ENCODE data around the gene RAB36.
"Not testable (repeated sequence)": the region's sequence is repeated elsewhere in the genome, so short reads cannot be mapped to it uniquely, and the experiment has no call there.

RAB36 gene

GRCh38 chr22:23120415-23120899 lies 24.8 kb upstream of the RAB36 start:
- DNase-seq (ENCODE audit: low read depth in 1 of 2, low spot score in 1 of 2), result no peak

- DNase-seq (ENCODE audit: low read depth in 1 of 2, low spot score in 1 of 2), result no peak
Observed at GRCh38 chr22:23121000-23121421, 24.3 kb upstream of the RAB36 start.

DNA sequence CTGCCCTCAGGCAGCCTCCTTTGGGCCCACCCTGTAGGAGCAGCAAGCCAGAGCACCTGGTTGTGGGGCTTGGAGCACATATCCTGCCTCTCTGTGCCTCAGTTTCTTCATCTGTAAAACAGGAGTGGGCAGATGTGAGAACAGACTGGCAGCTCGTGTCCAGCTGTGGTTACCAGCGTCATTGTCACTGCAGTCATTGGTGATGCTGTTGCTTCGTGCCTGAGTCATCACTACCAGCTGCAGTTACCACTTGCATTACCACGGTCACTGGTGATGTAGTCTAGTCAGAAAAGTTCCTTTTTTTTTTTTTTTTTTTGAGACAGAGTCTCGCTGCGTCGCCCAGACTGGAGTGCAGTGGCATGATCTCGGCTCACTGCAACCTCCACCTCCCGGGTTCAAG lies 23.9 kb upstream of the RAB36 start:
- no peak for DNase-seq (ENCODE audit: low read depth in 1 of 2, low spot score in 1 of 2)

DNA sequence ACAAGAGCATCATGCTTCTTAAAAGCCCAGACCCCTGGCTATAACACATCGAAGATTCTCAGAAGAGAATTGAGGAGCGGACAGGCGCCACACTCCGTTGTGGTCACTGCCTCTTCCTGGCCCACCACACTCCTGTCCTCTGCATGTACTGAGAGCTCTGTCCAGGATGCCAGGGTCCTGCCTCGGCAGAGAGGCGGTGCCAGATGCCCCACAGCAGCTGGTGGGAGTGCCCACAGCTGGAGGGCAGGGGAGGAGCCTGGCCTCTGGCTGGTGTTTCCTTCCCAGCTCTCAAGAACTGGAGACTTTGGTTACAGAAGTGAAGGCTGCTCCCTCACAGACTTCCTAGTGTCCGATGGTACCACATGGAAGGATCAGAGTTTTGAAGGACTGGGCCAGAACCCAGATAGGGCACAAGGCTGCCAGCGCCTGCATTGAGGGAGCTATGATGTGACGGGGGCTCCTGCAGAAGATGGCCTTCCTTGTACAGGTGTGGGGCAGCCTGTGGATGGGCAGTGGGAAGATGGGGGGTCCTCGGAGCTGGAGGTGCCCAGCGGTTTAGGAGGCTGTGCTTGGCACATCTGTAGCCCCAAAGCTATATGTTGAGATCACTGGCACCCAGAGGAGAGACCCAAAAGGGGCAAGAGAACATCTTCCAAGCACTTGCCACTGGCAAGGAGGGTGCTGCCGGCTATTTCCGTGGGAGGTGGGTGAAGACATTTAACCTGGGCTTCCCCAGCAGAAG lies 22.9 kb upstream of the RAB36 start:
- no peak for DNase-seq (ENCODE audit: low read depth in 1 of 2, low spot score in 1 of 2)

GRCh38 chr22:23122992-23123803 lies 22.1 kb upstream of the RAB36 start:
- DNase-seq (ENCODE audit: low read depth in 1 of 2, low spot score in 1 of 2), result no peak

- DNase-seq (ENCODE audit: low read depth in 1 of 2, low spot score in 1 of 2), result no peak
Observed at GRCh38 chr22:23123804-23124254, 21.4 kb upstream of the RAB36 start.

DNA sequence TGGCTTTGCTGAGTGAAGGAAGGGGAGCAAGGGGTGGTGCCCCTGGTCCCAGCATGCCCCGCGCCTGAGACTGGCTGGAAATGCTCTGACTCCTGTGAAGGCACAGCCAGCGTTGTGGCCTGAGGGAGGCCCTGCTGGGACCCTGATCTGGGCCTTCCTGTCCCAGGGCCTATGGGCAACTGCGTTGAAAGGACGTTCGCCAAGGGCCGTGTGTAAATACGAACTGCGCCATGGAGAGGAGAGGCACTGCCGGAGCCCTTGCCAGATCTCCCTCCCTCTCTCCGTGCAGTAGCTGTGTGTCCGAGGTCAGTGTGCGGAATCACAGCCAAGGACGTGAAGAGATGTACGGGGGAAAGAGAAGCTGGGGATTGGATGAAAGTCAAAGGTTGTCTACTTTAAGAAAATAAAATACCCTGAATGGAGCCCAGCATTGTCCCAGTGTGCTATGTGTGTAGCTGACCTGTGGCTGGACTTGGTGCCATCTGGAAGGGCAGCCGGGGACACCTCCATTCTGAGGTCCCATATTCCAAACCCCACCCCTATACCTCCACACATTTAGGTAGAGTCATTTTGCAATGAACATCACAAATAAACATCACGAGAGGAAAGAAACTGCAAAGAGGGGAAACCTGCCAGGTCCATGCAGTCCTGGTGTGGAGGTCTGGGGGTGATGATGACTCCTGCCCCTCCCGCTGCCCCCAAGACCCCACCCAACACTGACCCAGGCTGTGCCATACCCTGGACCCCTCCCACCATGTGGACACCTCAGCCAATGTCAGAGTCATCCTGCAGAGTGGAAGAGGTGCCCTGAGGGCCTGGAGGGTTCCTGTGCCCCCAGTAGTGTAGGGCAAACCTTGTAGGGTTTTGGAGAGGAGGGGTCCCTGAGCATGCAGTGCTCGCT lies 20.4 kb upstream of the RAB36 start:
- no peak for DNase-seq (ENCODE audit: low read depth in 1 of 2, low spot score in 1 of 2)

DNA sequence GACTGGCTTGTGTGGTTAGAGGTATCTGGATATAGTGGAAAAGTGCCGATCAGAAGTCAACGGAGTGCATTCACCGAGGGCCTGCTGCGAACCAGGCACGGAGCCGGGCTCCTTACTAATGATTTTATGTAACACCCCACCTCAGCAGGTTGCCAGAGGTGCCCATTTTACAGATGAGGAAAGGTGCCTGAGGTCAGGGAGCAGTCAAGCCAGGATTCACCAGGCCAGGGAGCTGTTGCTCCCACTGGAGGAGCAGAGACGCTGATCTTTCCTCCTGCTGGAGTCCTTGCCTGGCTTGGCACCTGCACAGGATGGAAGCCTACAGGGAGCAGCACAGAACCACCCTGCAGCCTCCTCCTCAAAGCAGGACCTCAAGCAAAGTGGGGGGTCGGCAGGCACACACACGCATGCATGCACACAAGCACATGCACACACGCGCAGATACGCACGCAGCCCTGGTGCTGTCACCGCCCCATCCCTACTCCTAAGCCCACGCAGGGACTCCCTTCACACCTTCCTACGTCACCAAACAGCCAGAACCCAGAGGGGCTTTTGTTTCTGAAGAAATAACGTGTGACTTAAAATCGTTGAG lies 19.7 kb upstream of the RAB36 start:
- no peak for DNase-seq (ENCODE audit: low read depth in 1 of 2, low spot score in 1 of 2)

GRCh38 chr22:23126165-23127054 lies 18.9 kb upstream of the RAB36 start:
- no peak for DNase-seq (ENCODE audit: low read depth in 1 of 2, low spot score in 1 of 2)

GRCh38 chr22:23127055-23127756 lies 18.1 kb upstream of the RAB36 start:
- DNase-seq (ENCODE audit: low read depth in 1 of 2, low spot score in 1 of 2), result no peak

DNA sequence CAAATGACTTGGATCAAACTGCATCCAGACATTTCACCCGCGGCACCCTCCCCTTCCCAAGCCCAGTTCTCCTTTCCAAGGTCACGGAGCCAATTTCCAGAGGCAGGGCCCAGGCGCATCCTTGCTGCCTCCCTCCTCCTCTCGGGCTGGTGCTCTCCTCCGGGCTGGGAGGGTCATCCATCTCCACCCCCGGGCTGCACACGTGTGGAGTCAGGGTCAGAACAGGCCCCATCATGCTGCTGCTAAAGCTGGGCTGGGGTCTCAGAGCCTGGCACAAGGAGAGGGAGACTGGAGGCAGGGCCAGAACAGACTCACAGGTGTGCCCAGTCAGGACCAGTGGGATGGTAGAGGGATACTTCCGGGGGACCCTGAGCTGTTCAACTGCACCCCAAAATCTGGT lies 17.5 kb upstream of the RAB36 start:
- no peak for DNase-seq (ENCODE audit: low read depth in 1 of 2, low spot score in 1 of 2)

DNA sequence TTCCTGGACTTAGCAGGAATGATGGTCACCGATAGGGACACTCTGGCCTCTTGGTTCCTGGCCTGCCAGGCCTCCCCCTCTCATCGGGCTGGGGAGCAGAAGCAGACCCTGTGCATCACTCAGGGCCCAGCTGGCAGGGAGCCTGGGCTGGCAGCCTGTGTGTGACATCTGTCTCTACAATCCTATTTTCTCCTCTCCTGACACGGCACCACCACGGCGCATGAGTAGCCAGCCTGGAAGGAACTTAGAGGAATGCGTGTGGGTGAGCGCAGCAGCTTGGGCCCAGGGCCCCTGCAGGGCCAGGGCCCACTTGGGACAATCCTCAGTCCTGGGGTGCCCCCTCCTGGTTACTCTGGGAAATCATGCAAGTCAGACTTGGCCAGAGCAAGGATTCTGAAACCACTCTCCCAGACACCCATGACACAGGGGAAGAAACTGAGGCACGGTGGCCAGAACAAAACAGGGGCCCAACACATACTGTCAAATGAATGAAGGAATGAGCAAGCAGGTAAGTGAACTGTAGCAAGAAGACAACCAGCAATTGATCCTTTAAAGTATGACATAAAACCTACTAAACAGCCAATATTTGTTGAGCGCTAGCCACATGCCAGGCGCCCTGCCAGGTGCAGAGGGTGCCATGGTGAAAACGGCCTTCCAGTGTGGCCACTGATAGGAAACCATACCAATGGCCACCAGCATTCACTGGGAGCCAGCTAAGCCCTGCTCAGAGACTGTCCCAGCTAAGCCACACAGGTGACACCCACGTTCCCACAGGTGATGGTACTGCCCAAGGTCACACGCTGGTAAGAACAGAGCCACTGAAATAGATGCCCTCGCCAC lies 16.8 kb upstream of the RAB36 start:
- peak; percentile 40 to 52 for DNase-seq (ENCODE audit: low read depth in 1 of 2, low spot score in 1 of 2)

- no peak for DNase-seq (ENCODE audit: low read depth in 1 of 2, low spot score in 1 of 2)
Observed at GRCh38 chr22:23129149-23129548, 16.1 kb upstream of the RAB36 start.

DNA sequence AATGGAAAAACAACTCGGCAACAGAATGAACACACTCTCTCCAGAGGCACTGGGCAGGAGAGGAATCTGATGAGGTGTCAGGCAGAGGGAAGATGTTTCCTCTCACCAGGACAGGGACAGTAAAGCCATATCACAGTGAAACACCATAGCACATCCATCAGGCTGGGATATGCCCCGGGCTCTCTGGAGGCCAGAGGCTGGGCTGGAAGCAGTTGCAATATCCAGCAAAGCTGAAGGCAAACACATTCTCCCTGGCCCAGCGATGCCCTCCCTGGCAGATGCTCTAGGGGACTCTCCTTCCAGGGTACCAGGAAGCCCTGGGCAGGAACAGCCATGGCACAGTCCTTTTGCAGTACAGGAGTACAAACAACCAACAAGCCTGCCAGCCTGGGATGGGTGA lies 14.6 kb upstream of the RAB36 start:
- DNase-seq (ENCODE audit: low read depth in 1 of 2, low spot score in 1 of 2), result no peak

DNA sequence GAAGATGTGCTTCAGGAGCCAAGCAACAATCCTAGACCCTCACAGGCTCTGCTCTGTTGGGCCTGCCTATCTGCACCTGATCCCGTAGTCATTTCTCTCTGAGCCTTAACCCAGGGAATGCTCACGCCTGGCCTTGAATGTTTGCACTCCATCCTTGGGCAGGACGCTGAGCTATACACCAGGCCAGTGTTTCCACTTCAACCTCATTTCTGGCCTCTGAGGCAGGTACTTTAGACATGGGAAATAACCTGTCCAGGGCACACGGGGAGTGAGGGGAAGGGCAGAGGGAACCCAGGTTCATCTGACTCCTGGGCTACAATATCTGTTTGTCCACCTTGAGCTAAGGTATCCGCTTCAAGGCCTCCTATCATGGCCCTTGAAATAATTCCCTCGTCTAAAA lies 13.3 kb upstream of the RAB36 start:
- no peak for DNase-seq (ENCODE audit: low read depth in 1 of 2, low spot score in 1 of 2)

DNA sequence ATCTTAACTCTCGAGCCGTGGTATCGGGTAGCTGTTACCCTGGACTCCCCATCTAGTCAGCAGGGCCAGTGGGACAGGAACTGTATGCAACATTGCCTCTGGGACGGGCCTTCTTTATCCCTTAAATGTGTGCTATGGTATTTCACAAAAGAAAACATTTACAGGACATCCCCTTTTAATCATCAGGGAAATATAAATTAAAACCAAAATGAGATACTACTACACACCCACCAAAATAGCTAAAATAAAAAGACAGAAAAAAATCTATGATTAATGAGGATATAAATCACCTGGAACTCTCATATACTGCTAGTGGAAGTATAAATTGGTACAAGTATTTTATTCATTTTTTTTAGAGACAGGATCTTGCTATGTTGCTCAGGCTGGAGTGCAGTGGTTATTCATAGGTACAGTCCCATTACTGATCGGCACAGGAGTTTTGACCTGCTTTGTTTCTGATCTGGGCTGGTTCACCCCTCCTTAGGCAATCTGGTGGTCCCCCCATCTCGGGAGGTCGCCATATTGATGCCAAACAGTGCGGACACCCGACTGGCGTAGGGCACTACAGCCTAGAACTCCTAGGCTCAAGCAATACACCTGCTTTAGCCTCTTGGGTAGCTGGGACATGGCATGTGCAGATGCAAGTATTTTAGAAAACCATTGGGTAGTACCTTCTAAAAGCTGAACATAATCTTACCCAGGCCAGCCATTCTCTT lies 12.7 kb upstream of the RAB36 start:
- no peak for DNase-seq (ENCODE audit: low read depth in 1 of 2, low spot score in 1 of 2)

GRCh38 chr22:23133922-23134321 lies 11.4 kb upstream of the RAB36 start:
- no peak for DNase-seq (ENCODE audit: low read depth in 1 of 2, low spot score in 1 of 2)

GRCh38 chr22:23136991-23137390 lies 8.3 kb upstream of the RAB36 start:
- not testable (repeated sequence) for DNase-seq (ENCODE audit: low read depth in 1 of 2, low spot score in 1 of 2)

All from stimulated activated CD4-positive, alpha-beta T cell treated with anti-CD3 and anti-CD28 coated beads, Interleukin-15, amount 100 ng/mL, for 1 hour (primary cell).